ENCODE measurements around the gene ASH1L. TPM values are rescaled to one million over a fixed set of nuclear protein-coding genes. Genes with fewer than 3 reads are reported as not detected.
A peak's percentile ranks its signal among the peaks of the same experiment; 100 is the strongest.
"Not testable (repeated sequence)": the region's sequence is repeated elsewhere in the genome, so short reads cannot be mapped to it uniquely, and the experiment has no call there.

ASH1L gene
- total RNA-seq, 2 donors from 2014 or later: 42.5 to 71.1 TPM

- H3K4me3 Mint-ChIP-seq: no peak overlapping the region
- H3K27ac Mint-ChIP-seq: no peak overlapping the region
- H3K27me3 Mint-ChIP-seq: no peaks in the 10 kb centered on the region
- no peaks in the 10 kb centered on the region for H3K4me1 Mint-ChIP-seq
- ATAC-seq (replicated peaks): no peak
- H3K36me3 Mint-ChIP-seq (ENCODE audit: low read depth): peaks cover 75% of the 10 kb centered on the region
- H3K9me3 Mint-ChIP-seq: no peaks in the 10 kb centered on the region
Measured at GRCh38 chr1:155410931-155411330, 151.7 kb downstream of the ASH1L start.

- ATAC-seq (replicated peaks): no peak
- no peak overlapping the region for H3K27ac Mint-ChIP-seq
- H3K36me3 Mint-ChIP-seq (ENCODE audit: low read depth): peaks cover 79% of the 10 kb centered on the region
- H3K9me3 Mint-ChIP-seq: no peaks in the 10 kb centered on the region
- no peaks in the 10 kb centered on the region for H3K4me1 Mint-ChIP-seq
- H3K4me3 Mint-ChIP-seq: no peak overlapping the region
- no peaks in the 10 kb centered on the region for H3K27me3 Mint-ChIP-seq
Measured at GRCh38 chr1:155396874-155397476, 165.6 kb downstream of the ASH1L start.

- H3K4me1 Mint-ChIP-seq: no peaks in the 10 kb centered on the region
- H3K4me3 Mint-ChIP-seq: no peak overlapping the region
- ATAC-seq (replicated peaks): no peak
- H3K9me3 Mint-ChIP-seq: no peaks in the 10 kb centered on the region
- no peak overlapping the region for H3K27ac Mint-ChIP-seq
- no peaks in the 10 kb centered on the region for H3K27me3 Mint-ChIP-seq
- H3K36me3 Mint-ChIP-seq (ENCODE audit: low read depth): peaks cover 86% of the 10 kb centered on the region
Measured at GRCh38 chr1:155392898-155393411, 169.6 kb downstream of the ASH1L start.

- no peaks in the 10 kb centered on the region for H3K4me1 Mint-ChIP-seq
- peaks cover 84% of the 10 kb centered on the region for H3K36me3 Mint-ChIP-seq (ENCODE audit: low read depth)
- ATAC-seq (replicated peaks): no peak
- H3K9me3 Mint-ChIP-seq: no peaks in the 10 kb centered on the region
- no peaks in the 10 kb centered on the region for H3K27me3 Mint-ChIP-seq
- peak overlapping the region; percentile 16 for H3K27ac Mint-ChIP-seq
- no peak overlapping the region for H3K4me3 Mint-ChIP-seq
Measured at GRCh38 chr1:155389826-155390225, 172.8 kb downstream of the ASH1L start.

GRCh38 chr1:155385836-155386235, 176.8 kb downstream of the ASH1L start:
- H3K4me1 Mint-ChIP-seq; H3K4me3 Mint-ChIP-seq; H3K27ac Mint-ChIP-seq; ATAC-seq (replicated peaks); H3K27me3 Mint-ChIP-seq; H3K9me3 Mint-ChIP-seq: not testable (repeated sequence)
- peaks cover 72% of the 10 kb centered on the region for H3K36me3 Mint-ChIP-seq (ENCODE audit: low read depth)

GRCh38 chr1:155383406-155383805, 179.2 kb downstream of the ASH1L start:
- no peak overlapping the region for H3K4me3 Mint-ChIP-seq
- H3K36me3 Mint-ChIP-seq (ENCODE audit: low read depth): peaks cover 70% of the 10 kb centered on the region
- no peak for ATAC-seq (replicated peaks)
- H3K27ac Mint-ChIP-seq: no peak overlapping the region
- no peaks in the 10 kb centered on the region for H3K9me3 Mint-ChIP-seq
- no peaks in the 10 kb centered on the region for H3K4me1 Mint-ChIP-seq
- H3K27me3 Mint-ChIP-seq: no peaks in the 10 kb centered on the region

- H3K36me3 Mint-ChIP-seq (ENCODE audit: low read depth): peaks cover 80% of the 10 kb centered on the region
- no peaks in the 10 kb centered on the region for H3K4me1 Mint-ChIP-seq
- no peaks in the 10 kb centered on the region for H3K9me3 Mint-ChIP-seq
- H3K27me3 Mint-ChIP-seq: no peaks in the 10 kb centered on the region
- ATAC-seq (replicated peaks): no peak
- H3K4me3 Mint-ChIP-seq: no peak overlapping the region
- no peak overlapping the region for H3K27ac Mint-ChIP-seq
Measured at GRCh38 chr1:155379631-155380090, 182.9 kb downstream of the ASH1L start.

- H3K27me3 Mint-ChIP-seq: no peaks in the 10 kb centered on the region
- peaks cover 80% of the 10 kb centered on the region for H3K36me3 Mint-ChIP-seq (ENCODE audit: low read depth)
- ATAC-seq (replicated peaks): no peak
- no peak overlapping the region for H3K4me3 Mint-ChIP-seq
- no peaks in the 10 kb centered on the region for H3K9me3 Mint-ChIP-seq
- no peak overlapping the region for H3K27ac Mint-ChIP-seq
- no peaks in the 10 kb centered on the region for H3K4me1 Mint-ChIP-seq
Measured at GRCh38 chr1:155379180-155379579, 183.4 kb downstream of the ASH1L start.

- Mint-ChIP-seq H3K36me3 (ENCODE audit: low read depth) (peaks cover 72% of the 10 kb centered on the region), H3K4me1 (no peaks in the 10 kb centered on the region), H3K27me3 (no peaks in the 10 kb centered on the region), H3K4me3 (no peak overlapping the region), H3K27ac (no peak overlapping the region), H3K9me3 (no peaks in the 10 kb centered on the region)
- no peak for ATAC-seq (replicated peaks)
Measured at GRCh38 chr1:155360051-155360450, 202.6 kb downstream of the ASH1L start.

- Mint-ChIP-seq H3K27me3 (no peaks in the 10 kb centered on the region), H3K4me1 (no peaks in the 10 kb centered on the region), H3K9me3 (no peaks in the 10 kb centered on the region), H3K4me3 (no peak overlapping the region), H3K27ac (no peak overlapping the region), H3K36me3 (ENCODE audit: low read depth) (peaks cover 98% of the 10 kb centered on the region)
- ATAC-seq (replicated peaks): no peak
Measured at GRCh38 chr1:155352631-155353030, 210.0 kb downstream of the ASH1L start.

- H3K27me3 Mint-ChIP-seq: no peaks in the 10 kb centered on the region
- no peak for ATAC-seq (replicated peaks)
- no peak overlapping the region for H3K4me3 Mint-ChIP-seq
- H3K36me3 Mint-ChIP-seq (ENCODE audit: low read depth): peaks cover 100% of the 10 kb centered on the region
- no peaks in the 10 kb centered on the region for H3K9me3 Mint-ChIP-seq
- H3K27ac Mint-ChIP-seq: no peak overlapping the region
- H3K4me1 Mint-ChIP-seq: no peaks in the 10 kb centered on the region
Measured at GRCh38 chr1:155342842-155343241, 219.8 kb downstream of the ASH1L start.

- Mint-ChIP-seq H3K4me3 (no peak overlapping the region), H3K4me1 (no peaks in the 10 kb centered on the region), H3K36me3 (ENCODE audit: low read depth) (peaks cover 95% of the 10 kb centered on the region), H3K9me3 (no peaks in the 10 kb centered on the region), H3K27ac (no peak overlapping the region), H3K27me3 (no peaks in the 10 kb centered on the region)
- no peak for ATAC-seq (replicated peaks)
Measured at GRCh38 chr1:155339515-155340097, 223.0 kb downstream of the ASH1L start.

- Mint-ChIP-seq H3K27ac (no peak overlapping the region), H3K9me3 (no peaks in the 10 kb centered on the region), H3K36me3 (ENCODE audit: low read depth) (peaks cover 81% of the 10 kb centered on the region), H3K4me1 (peaks cover 5% of the 10 kb centered on the region), H3K27me3 (no peaks in the 10 kb centered on the region), H3K4me3 (no peak overlapping the region)
- ATAC-seq (replicated peaks): no peak
Measured at GRCh38 chr1:155334962-155335361, 227.6 kb downstream of the ASH1L start.

GRCh38 chr1:155329980-155330598, 232.5 kb downstream of the ASH1L start:
- H3K4me1 Mint-ChIP-seq: peaks cover 12% of the 10 kb centered on the region
- no peaks in the 10 kb centered on the region for H3K9me3 Mint-ChIP-seq
- H3K4me3 Mint-ChIP-seq: no peak overlapping the region
- peak; percentile 32 for ATAC-seq (replicated peaks)
- no peak overlapping the region for H3K27ac Mint-ChIP-seq
- no peaks in the 10 kb centered on the region for H3K27me3 Mint-ChIP-seq
- peaks cover 61% of the 10 kb centered on the region for H3K36me3 Mint-ChIP-seq (ENCODE audit: low read depth)

GRCh38 chr1:155328856-155329255, 233.7 kb downstream of the ASH1L start:
- H3K27ac Mint-ChIP-seq; H3K27me3 Mint-ChIP-seq; H3K9me3 Mint-ChIP-seq; H3K4me3 Mint-ChIP-seq; ATAC-seq (replicated peaks): not testable (repeated sequence)
- peaks cover 53% of the 10 kb centered on the region for H3K36me3 Mint-ChIP-seq (ENCODE audit: low read depth)
- H3K4me1 Mint-ChIP-seq: peaks cover 12% of the 10 kb centered on the region
